Left cardiac atrium (tissue), 4 donors: ENCODE results near the gene RPL18. TPM values are rescaled to one million over a fixed set of nuclear protein-coding genes. Genes with fewer than 3 reads are reported as not detected.
"Not testable (repeated sequence)": the region's sequence is repeated elsewhere in the genome, so short reads cannot be mapped to it uniquely, and the experiment has no call there.

Source experiments
- ATAC-seq, 2 donors: fragments of 200-7000 bp; cut with Tn5 transposase; one replicate each; pipeline ENCODE4 v1.9.1; 2020; ENCODE audit warnings: mild to moderate bottlenecking in 2 of 2, moderate library complexity in 2 of 2
- DNase-seq: peaks from one replicate; pipeline ENCODE4 v3.0.0-alpha.2; 2020
- intact Hi-C, 2 donors: fragments of 100-400 bp; cut with DNase I; formaldehyde crosslinking; loops; one replicate each; pipeline versions ENCODE4 v1.14.1 to v1.15.1; 2022 to 2023
- total RNA-seq, 2 donors: library from RNA; stranded (reverse); fragmentation: NEBNext Ultra II Directional; extraction: Animal tissue kit (Norgen Biotek cat#: 25700); gene quantifications; one replicate each; pipeline ENCODE4 v1.2.1, GENCODE V29; 2021
- donor health status: DM: no; HTN: yes; CAD: no.
- donor health status: DM: no; HTN: yes; CAD: no; lungs with severe emphysema.
- donor health status: DM: yes; HTN: yes; CAD: no.
- donor health status: Dilated cardiomyopathy.

Gene RPL18
- total RNA-seq, 2 donors from 2014 or later = 674 to 678 TPM

DNA sequence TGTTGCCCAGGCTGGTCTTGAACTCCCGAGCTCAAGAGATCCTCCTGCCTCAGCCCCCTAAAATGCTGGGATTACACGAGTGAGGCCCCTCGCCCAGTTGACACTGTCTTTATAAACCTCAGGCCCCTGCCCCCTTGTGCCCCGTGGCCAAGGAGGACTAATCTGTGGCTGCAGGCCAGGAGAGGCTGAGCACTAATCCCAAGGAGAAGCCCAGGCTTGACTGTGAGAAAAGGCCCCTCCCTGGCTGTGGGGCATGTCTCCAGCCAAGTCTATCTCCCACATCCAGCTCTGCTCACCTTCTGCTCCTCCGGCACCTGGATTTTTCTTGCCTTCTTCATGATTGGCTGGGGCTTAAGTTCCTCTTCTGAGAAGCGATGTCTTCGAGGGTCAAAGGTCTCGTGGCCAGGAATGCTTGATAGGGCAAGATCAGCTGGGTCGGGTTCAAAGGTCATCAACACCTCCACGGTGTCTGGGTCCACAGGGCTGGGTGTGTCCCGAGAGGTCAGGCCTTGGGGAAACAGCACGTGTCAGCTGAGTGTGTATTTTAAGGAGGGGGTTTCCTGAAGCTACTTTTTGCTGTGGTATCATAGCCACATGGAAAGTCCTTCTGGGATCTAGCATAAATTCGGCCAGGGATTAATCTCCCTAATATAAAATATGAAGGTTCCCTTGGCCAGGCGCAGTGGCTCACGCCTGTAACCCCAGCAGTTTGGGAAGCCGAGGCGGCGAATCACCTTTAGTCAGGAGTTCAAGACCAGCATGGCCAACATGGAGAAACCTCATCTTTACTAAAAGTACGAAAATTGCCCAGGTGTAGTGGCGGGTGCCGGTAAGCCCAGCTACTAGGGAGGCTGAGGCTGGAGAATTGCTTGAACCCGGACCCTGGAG lies 14.4 kb upstream of the RPL18 start:
- ATAC-seq = no peak
- intact Hi-C loops = no loop called here
- peak; percentile 36 for DNase-seq

- no peak for ATAC-seq
- intact Hi-C loops = no loop called here
- peak; percentile 41 for DNase-seq
Observed at GRCh38 chr19:48632692-48633147, 13.7 kb upstream of the RPL18 start.

DNA sequence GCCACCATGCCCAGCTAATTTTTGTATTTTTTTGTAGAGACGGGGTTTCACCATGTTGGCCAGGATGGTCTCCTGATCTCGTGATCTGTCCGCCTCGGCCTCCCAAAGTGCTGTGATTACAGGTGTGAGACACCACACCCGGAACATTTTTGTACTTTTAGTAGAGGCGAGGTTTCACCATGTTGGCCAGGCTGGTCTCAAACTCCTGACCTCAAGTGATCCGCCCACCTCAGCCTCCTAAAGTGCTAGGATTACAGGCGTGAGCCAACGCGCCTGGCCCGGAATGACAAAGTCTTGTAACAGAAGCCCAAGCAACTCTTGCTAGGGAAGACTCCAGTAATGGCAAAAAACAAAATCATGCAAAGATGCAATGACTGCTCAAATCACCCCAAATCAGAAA lies 13.3 kb upstream of the RPL18 start:
- ATAC-seq, intact Hi-C loops: not testable (repeated sequence)

DNA sequence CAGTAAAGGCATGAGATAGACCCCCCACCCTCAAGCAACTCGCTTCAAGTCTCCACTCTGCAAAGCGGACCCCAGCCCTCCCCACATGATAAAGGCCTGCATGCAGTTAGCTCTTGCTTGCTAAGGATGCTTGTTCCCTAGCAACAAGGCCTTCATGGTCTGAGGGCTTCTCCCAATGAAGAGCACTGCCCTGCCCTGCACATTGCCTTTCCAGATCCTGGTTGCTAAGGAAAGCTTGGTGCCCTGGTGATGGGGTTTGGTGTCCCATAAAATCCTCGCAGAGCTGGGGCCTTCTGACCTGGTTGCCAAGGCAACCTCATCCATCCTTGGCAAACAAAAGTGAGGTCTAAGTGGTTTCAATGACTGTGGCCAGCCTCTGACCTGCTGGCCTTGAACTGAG lies 12.2 kb upstream of the RPL18 start:
- ATAC-seq = no peak
- DNase-seq = no peak
- intact Hi-C loops = no loop called here

More for the DNA sequence above, 13.3 kb upstream of the RPL18 start:
- DNase-seq = not testable (repeated sequence)

DNA sequence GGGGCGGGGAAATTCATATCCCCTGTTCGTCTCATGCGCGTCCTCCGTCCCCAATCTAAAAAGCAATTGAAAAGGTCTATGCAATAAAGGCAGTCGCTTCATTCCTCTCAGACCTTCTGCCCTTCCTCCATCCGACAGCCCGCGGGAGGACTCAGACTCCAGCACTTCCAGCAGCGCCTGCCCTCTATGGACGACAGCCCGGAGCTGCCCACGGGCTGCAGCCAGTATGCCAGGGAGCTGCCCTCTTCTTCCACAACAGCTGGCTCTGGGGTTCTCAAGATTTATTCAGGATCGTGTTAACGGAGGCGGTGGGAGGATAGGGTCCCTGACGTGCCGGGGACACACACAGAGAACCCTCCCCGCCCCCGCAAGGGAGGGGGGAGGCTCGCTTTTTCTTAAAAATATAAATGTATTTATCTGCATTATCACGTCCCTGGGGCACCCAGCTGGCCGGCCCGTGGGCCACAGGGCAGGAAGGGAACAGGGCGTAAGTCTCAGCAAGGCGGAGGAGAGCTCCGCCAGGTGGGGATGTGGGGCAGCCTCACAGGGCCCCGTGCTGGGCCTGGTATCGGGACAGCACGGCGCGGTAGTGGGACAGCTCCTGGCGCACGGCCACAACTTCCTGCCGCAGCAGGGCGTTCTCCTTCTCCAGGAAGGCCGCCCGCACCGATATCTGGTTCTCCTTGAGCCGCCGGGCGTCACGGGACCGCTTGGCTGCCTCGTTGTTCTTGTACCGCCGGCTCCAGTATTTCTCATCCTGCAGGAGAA lies 11.5 kb upstream of the RPL18 start:
- intact Hi-C loops = no loop called here
- peak; percentile 90 for DNase-seq
- peak in 1 of 2 donors; percentile 6 for ATAC-seq

GRCh38 chr19:48629599-48630295 lies 10.8 kb upstream of the RPL18 start:
- intact Hi-C loops = no loop called here
- peak; percentile 67 for DNase-seq

DNA sequence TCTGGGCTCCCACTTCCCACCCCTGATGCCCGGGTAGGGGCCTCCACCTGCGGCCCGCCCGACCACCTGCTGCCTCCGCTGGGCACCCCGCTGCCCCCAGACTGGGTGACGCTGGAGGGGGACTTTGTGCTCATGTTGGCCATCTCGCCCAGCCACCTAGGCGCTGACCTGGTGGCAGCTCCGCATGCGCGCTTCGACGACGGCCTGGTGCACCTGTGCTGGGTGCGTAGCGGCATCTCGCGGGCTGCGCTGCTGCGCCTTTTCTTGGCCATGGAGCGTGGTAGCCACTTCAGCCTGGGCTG lies 10.3 kb upstream of the RPL18 start:
- ATAC-seq (no peak), DNase-seq (peak; percentile 35)
- intact Hi-C loops = no loop called here

More at GRCh38 chr19:48629599-48630295, 10.8 kb upstream of the RPL18 start:
- peak; percentile 20 to 58 for ATAC-seq

- DNase-seq (no peak), ATAC-seq (no peak)
- intact Hi-C loops = no loop called here
Observed at GRCh38 chr19:48628486-48629296, 9.7 kb upstream of the RPL18 start.

DNA sequence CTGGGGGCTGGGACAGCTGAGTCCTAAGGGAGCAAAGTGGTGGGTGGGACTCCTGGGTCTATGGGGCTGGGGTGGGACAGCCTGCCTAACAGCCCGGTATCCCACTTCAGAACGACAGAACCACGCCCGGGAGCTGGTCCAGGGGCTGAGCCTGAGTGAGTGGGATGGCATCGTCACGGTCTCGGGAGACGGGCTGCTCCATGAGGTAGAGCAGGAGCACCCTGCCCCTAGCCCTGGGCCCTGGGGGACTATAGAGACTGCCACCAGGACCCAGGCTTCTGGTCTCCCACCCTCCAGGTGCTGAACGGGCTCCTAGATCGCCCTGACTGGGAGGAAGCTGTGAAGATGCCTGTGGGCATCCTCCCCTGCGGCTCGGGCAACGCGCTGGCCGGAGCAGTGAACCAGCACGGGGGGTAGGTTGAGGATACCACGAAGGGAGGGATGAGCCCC lies 8.9 kb upstream of the RPL18 start:
- ATAC-seq (no peak), DNase-seq (no peak)
- intact Hi-C loops = no loop called here

DNA sequence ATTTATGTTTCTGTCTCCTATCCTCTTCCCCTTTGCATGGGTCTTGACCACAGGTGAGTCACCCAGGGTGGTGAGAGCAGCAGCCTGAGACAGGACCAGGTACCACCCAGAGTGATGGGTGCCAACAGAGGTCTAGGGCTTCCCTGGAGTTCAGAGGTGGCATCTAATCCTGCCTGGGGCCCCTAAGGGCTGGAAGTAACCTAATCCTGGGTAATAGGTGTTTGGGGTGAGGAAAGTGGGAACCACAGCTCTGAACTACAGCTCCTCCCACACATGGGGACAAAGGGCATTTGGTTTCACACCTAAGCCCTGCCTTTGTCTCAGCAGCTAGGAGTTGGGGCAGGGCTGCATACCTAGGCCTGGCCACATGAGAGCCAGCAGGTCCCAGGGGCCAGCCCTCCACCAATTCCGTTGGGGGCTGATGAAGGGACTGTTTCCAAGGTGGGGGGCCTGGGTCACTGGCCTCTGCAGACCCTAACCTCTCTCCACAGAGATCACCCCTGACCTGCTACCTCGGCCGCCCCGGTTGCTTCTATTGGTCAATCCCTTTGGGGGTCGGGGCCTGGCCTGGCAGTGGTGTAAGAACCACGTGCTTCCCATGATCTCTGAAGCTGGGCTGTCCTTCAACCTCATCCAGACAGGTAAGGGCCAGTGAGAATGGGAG lies 8.4 kb upstream of the RPL18 start:
- DNase-seq = no peak
- ATAC-seq = no peak
- intact Hi-C loops = no loop called here

GRCh38 chr19:48625891-48626327 lies 6.9 kb upstream of the RPL18 start:
- no peak for ATAC-seq
- peak; percentile 38 for DNase-seq
- intact Hi-C loops = no loop called here

GRCh38 chr19:48624791-48625723 lies 6.1 kb upstream of the RPL18 start:
- no peak for DNase-seq
- intact Hi-C loops = no loop called here

GRCh38 chr19:48624067-48624594 lies 5.2 kb upstream of the RPL18 start:
- intact Hi-C loops = no loop called here
- DNase-seq = peak; percentile 99
- peak; percentile 86 to 88 for ATAC-seq

More at GRCh38 chr19:48624791-48625723, 6.1 kb upstream of the RPL18 start:
- ATAC-seq = no peak

DNA sequence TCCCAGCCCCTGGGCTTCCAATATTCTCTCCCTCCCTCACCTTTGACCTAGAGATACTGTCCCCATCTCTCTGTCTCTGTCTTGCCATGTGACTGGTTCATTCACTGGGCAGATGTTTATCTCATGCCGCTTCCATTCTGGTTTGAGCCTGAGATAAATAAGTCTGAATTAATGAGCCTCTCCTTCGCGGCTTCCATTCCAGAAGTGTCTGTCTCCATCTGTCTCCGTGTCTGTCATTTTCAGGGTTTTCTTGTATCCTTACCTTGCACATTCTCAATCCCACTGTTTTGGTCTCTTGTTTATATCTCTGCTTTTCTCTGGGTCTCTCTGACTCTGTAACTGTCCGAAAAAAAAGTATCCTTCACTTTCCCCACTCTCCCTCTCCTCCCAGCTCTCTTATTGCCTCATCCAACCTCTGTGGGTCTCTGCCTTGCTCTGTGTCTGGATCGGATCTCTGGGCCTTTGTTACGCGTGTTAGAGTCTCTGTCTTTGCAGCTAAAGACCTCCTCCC lies 4.6 kb upstream of the RPL18 start:
- no peak for DNase-seq
- intact Hi-C loops = no loop called here
- ATAC-seq = no peak

GRCh38 chr19:48619692-48620585 lies 961 bp upstream of the RPL18 start:
- intact Hi-C loops = no loop called here
- ATAC-seq = no peak
- peak; percentile 30 for DNase-seq
